Head of caudate nucleus (tissue), 42 donors: Measurements from ENCODE around the gene ST8SIA6.
"Not testable (repeated sequence)": the region's sequence is repeated elsewhere in the genome, so short reads cannot be mapped to it uniquely, and the experiment has no call there.

Source experiments
- DNase-seq, 42 donors: peaks; one replicate each; pipeline versions ENCODE4 v3.0.0 to v3.0.0-alpha.2; 2020 to 2021; ENCODE audit warnings: mixed read lengths in 7 of 42
- intact Hi-C: fragments of 100-400 bp; cut with DNase I; formaldehyde crosslinking; loops from one replicate; pipeline ENCODE4 v1.15.0; 2022

The ST8SIA6 gene

DNA sequence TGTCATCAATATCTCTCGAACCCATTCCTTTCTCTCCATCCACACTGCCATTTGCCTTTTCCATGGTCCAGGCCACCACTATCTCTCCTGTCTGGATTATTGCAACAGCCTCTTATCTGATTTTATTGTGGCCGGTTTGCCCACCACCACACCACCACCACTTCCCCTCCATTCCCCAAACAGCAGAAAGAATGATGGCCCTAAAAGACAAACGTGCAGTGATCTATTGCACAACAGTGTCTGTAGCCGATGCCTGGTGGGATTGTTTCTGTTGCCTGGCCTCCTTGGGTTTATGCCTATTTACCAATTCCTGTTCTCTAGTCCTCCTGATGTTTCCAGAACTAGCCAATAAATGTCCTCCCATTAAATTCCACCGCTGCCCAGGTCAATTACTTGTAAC is 10.2 kb upstream of the ST8SIA6 start:
- intact Hi-C loops, result no loop called here

DNA sequence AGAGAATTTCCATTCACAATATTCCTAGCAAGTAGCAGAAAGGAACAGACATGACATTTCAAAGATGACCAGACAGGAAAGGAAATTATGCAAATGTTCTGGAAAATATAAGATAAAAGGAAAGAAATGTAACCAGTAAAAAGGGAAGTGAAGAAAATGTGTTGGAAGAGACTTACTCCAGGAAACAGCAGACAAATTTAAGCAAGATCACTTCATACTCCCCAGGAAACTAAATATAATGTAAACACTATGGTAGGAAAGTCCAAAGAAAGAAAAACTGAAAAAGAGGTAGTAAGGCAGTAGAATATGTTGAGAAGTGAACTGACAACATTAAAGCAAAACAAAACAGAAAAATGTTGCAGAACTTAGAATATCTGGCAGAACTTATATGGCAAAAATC is 6.4 kb upstream of the ST8SIA6 start:
- intact Hi-C loops, result no loop called here
- no peak for DNase-seq

More for the DNA sequence above, 10.2 kb upstream of the ST8SIA6 start:
- no peak for DNase-seq

DNA sequence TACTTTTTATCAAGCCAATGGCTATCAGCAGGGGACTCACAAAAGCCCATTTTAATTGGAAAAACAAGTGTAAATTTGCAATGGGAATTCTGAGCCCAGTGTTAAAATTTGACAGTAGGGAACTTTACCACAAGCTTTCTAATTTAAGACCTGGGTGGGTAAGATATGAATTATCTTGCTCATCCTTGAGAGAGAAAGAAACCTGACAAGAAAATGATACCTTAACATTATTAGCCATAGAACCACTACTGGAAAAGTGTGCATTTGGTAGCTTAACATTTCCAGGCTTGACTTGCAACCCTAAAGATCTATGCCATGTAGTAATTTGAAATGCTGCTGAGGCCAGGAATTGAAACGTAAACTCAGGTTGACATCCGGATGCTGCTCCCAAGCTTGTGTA is 2.7 kb upstream of the ST8SIA6 start:
- intact Hi-C loops, result no loop called here
- DNase-seq, result no peak

DNA sequence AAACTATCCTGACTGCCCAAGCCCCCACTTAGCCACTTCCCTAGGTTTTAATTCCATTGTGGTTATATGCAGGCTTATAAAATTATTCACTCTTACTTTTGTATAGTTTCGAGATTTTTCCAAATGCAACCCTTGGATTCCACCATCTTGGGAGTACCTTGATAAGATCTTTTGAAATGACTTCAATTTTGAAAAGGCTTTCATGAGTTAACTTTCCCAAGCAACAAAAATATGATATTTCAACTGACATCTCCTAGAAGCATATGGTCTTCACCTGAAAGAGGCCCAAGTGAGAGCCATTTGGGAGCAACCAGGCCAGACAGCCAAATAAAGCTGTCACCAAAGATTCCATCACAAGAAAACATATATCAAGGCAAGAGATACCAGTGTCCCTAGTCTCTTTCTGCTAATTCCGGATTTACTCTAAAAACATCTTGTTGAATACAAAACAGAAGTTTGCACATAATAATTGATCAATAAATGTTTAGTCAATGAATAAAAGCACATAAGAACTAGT is 1.7 kb upstream of the ST8SIA6 start:
- intact Hi-C loops, result no loop called here
- DNase-seq, result no peak

DNA sequence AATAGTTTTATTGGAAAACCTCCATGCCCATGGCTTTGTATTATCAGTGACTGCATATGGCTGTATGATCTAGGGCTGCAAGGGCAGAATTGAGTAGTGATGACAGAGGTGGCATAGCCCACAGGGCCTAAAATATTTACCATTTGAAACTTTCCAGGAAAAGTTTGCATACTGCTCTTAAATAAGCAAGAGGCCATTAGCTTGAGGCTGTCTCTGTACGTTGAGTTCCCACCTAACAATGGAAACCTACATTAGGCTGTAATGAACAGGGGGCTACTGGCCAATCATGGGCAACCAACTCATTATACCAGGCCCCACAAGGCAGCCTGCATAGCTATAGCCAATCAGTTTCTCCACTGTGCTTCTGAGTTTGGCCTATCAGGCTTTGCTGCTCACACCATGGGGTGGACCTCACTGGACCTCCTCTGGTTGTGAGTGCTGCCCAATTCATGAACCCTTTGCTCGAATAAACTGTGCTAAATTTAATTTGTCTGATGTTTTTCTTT is 673 bp upstream of the ST8SIA6 start:
- intact Hi-C loops, result no loop called here
- no peak for DNase-seq

DNA sequence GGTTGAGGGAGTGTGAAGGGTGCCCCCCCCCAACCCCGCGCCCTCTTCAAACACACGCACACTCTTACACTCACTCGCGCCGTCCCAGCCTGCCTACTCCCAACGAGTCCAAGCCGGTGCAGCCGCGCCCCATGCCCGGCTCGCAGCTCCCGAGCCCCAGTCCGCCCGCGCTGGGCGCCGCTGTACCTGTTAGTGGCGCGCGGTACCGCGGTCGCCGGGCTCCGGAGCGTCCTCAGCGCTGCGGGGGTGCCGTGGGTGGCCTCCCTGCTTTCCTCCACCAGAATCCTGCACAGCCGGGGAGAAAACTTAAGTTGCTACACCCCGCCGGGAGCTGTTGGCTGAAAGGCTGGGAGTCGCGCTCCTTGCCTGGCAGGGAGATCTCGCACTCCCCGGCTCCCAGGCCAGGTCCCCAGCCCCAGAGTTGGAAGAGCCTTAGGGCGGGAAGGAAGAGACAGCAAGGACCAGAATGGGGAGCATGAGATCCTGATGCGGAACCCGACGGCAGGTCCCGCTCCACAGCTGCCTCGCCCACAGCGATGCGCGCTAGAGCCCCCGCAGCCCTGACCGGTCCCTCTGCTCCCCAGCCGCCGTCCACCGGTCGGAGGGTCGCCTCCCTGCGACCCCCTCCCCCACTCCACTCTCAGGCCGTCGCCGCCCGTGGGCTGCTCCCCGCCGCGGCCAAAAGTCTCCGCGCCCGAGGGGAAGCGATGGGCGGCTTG is 863 bp downstream of the ST8SIA6 start:
- DNase-seq, result peak in 15 of 42 donors; percentile 7 to 45 (median 18)
- intact Hi-C loops, result no loop called here

DNA sequence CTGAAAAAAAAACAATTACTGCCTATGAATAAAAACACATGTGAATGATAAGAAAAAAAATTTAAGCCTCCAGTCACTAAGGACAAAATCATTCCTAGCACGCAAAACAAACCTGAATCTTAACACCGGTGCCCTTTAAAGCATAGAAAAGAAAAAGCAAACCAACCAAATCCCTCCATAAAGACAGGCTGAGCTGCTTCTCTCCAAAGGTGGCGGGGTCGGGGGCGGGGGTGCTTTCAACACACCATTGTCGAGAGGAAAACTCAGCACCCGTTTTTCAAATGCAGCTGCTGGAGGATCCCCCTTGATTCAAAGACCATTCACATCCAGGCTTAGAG is 1.4 kb downstream of the ST8SIA6 start:
- intact Hi-C loops, result no loop called here
- DNase-seq, result no peak

DNA sequence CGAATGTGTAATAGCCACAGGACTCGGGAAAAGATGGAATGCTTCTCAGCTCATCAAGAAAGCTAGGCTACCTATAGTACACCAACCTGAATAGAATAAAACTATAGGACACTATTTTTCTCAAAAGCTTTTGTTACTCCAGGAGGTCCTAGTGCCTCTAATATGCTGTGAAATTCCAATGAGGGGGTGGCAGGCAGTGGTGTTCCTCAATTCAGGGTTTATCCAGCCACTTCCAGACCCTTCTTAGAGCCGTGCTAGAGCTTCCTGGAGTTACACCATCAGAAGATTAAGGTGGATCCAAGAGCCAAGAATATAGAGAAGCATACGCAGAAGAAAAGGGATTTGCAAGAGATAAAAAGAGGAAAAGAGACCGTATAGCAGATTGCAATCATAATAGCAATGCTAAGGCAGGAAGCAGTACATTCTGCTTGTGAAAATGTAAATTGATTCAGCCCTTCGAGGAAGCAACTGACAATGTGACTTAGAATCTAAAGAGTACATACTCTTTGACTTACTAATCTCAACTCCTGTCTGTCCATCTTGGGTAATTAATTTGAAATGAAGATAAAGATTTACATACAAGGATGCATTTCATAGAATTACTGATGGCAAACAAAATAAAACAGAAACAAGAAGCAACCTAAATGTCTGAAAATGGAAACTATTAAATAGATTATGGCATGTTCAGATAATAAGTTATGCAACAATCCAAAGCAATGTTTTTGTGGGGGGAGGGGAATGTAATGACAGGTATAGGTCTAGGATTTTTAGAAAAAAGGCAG is 2.1 kb downstream of the ST8SIA6 start:
- intact Hi-C loops, result no loop called here
- no peak for DNase-seq

DNA sequence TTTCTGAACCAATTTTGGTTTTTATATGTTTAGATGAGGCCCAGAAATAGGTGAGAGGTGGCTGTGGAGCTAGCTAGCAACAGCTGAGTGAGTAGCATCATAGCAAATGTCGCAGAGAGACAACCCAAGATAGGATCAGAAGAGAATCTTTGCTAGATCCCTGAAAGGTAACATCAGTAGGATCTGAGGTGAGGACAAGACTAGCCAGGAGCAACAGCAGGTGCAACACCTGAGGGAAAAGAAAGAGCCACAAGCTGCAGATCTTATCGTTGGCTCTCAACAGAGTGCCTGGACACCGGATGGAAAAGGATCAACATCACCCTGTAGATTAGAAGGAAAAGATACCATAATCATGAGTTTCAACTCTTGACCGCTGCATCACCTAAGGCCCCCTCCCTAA is 4.4 kb downstream of the ST8SIA6 start:
- intact Hi-C loops, result no loop called here
- DNase-seq, result no peak

DNA sequence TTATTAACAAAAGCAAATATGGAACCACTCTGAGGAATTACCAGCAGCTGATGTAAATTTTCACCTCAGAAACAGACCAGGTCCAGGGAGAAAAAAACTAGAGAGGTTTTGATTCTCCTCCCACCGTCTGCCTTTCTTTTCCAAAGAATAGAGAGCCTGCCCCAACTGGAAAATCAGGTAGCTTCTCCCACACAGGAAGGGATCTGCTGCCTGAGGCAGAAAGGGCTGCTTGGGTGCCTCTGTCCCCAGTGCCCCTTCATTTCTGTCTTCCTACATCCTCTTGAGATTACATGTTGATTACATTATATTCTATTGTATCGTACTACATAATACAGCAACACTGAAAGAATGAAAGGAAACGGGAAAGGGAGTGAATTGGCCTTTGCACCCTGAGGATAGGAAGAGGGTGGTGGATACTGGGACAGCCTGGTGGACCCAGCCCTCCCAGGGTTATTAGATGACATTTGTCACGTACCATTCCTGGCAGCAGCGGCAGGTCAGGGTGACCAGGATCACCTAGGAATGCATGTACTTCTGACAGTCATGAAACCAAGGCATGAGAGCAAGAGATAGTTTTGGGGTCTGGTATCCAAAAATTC is 8.9 kb downstream of the ST8SIA6 start:
- DNase-seq, result no peak
- intact Hi-C loops, result no loop called here

DNA sequence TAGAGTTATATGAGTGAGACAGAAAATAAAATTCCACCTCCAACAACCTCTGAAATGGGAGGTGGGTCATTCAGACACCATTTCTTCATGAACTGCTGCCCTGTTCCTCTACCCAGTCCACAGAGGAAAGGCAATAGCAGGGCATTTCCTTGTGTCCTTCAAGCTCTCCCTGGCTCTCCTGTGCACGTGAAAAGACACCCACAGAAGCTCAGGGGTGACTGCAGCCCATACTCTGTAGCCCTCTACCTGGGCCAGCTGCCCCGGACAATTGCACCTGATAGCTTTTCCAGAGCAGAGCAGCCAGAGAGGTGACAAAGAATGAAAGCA is 10.0 kb downstream of the ST8SIA6 start:
- intact Hi-C loops, result no loop called here

DNA sequence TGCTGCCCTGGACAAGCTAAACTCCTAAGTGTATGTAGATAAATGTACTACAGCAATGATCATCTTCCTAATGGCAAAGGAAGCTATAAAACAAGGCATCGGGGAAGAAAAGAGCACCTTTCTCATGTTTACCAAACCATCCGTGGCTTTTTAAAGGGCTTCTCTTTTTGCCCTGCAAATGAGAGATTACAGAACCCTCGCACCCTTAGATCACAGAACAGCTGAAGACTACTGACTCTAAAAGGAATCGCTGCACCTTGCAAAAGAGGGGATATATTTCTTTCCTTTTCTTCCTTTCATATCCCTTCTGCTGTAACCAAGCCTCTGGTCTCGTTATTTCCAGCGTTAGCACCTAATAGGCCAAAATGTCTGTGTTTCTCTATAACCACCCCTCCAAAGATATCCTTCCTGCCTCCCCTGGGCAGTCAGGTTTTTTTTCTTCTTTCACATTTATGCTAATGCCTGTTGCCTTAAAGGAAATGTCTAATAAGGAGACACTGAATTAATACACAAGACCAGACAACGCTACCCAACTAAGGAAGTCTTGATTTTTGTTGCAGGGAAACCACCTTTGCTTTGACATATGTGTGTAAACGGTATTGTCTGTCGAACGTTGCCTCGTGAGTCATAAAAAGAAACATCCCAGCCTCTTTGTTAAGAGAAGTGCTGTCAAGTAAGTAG is 10.5 kb downstream of the ST8SIA6 start:
- intact Hi-C loops, result no loop called here
- DNase-seq, result no peak

More for the DNA sequence above, 10.0 kb downstream of the ST8SIA6 start:
- DNase-seq, result no peak

DNA sequence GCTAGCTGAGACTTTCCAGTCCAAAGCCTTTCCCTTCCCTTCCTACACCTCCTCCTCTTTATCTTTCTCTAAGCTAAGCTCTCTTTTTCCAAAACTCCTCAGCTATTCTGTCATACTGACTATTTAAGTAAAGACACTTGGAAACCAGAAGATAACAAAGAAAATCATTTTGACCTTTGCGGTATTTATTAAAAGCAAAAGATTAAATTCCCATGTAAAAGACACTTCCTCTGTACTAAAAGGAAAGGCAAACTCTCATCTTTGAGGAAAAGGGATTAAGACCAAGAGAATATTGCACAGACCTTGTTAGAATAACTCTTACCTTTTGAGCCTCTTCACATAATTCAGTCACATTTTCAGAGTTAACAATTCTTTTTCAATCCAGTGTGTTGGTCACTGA is 15.8 kb downstream of the ST8SIA6 start:
- intact Hi-C loops, result no loop called here
- no peak for DNase-seq

DNA sequence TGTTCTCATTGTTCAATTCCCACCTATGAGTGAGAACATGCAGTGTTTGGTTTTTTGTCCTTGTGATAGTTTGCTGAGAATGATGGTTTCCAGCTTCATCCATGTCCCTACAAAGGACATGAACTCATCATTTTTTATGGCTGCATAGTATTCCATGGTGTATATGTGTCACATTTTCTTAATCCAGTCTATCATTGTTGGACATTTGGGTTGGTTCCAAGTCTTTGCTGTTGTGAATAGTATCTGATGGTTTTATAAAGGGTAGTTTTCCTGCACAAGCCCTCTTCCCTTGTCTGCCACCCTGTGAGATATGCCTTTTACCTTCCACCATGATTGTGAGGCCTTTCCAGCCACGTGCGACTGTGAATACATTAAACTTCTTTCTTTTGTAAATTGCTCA is 17.8 kb downstream of the ST8SIA6 start:
- intact Hi-C loops, DNase-seq: not testable (repeated sequence)

DNA sequence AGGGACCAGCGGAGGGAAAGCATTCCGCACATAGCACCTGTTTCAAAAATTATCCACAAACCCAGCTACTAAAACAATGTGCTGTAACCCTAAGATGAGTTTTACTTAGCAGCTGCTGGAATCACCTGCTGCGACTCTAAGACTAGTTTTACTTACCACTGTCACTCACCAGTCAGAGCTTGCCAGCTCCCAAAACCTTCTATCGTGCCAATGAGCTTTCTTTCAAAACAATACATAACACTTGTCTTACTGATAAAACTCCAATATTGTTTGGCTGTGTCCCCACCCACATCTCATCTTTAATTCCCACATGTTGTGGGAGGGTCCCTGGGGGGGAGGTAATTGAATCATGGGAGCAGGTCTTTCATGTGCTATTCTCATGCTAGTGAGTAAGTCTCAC is 18.4 kb downstream of the ST8SIA6 start:
- no peak for DNase-seq
- intact Hi-C loops, result no loop called here

DNA sequence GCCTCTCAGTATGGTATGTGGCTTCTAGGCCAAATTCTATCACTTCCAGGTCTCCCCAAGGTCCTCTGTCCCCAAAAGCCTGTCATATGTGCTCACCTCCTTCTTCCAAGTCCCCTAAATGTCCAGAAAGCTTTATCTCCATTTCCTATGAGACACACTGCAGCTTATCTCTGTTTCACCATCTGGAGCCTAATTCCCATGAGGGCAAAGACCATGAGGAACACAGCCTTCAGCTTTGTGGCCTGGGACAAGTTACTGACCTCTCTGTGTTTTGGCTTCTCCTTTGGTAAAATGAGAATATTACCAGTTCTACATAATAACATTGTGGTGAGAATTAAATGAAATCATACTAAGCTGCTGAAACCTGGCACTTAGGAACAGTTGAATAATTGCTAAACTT is 19.2 kb downstream of the ST8SIA6 start:
- intact Hi-C loops, result no loop called here

DNA sequence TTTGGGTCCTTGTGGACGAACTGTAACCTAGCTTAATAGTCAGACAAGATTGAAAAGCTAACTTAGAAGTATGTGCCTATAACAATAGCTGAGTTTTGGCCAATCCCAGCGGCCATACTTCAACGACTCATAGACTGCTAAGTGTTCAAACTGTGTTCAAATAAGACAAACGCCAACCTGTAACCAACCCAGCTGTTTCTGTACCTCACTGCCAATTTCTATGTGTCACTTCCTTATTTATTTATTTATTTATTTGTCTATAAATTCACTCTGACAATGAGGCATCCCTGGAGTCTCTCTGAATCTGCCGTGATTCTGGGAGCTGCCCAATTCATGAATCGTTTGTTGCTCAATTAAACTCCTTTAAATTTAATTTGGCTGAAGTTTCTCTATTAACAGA is 21.7 kb downstream of the ST8SIA6 start:
- intact Hi-C loops, result loop anchor here (5.0 kb wide), 1 partner anchor 590 kb away; no protein-coding TSS in a partner anchor
- DNase-seq, result no peak

More for the DNA sequence above, 19.2 kb downstream of the ST8SIA6 start:
- no peak for DNase-seq

DNA sequence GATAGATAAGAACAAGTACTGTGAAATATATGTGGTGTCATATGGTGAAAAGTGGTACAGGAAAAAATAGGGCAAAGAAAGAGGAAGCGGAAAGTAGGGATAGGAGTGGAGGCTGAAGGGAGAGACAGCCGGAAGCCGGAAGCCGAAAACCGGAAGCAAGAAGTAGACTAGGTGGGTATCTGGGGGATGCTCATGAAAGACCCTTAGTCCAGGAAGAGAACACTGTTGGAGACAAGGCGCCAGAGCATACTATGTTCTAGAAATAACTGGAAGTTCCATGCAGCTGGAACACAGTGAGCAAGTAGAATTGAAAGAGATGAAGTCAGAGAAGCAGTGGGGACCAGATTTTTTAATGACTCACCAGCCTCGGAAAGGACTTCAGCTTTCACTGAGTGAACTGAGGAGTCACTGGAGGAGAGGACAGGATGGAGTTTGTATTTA is 22.5 kb downstream of the ST8SIA6 start:
- no peak for DNase-seq

DNA sequence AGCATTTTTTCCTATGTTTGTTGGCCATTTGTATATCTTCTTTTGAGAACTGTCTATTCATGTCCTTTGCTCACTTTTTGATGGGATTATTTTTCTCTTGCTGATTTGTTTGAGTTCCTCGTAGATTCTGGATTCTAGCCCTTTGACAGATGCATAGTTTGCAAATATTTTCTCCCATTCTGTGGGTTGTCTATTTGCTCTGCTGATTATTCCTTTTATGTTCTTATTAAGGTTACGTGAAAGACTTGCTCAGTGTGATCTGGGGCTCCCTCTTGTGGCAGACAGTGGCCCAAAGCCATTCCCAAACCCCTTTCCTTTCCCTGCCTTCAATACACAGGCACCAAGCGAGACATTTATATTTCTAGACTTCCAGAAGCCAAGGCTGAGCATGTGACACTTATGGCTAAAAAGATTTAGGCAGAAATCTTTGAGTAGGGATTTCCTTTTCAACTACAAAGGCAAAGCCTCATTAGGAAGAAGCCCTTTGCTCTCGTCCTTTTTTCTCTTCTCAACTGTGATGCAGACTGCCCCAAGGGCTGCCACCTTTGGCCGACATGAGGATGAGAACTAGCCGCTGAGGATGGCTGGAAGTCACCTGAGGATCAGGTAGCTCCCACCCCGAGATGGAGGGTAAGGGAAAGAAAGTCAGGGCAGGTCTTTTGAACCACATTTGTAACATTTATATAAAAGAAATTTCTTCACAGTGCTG is 23.6 kb downstream of the ST8SIA6 start:
- DNase-seq, result peak; percentile 41 to 88 (median 73)
- intact Hi-C loops, result loop anchor here (5.0 kb wide), 1 partner anchor 588 kb away; no protein-coding TSS in a partner anchor

More for the DNA sequence above, 22.5 kb downstream of the ST8SIA6 start:
- intact Hi-C loops, result loop anchor here (5.0 kb wide), 1 partner anchor 590 kb away; no protein-coding TSS in a partner anchor
